NCI-H146 (cell line): ENCODE data around the gene TPD52L2.
A peak's percentile ranks its signal among the peaks of the same experiment; 100 is the strongest.
"Not testable (repeated sequence)": the region's sequence is repeated elsewhere in the genome, so short reads cannot be mapped to it uniquely, and the experiment has no call there.

Experiments
- DNase-seq: peaks from one replicate; lab custom pipeline; 2025; lab: John Stamatoyannopoulos, UW

Gene TPD52L2

DNA sequence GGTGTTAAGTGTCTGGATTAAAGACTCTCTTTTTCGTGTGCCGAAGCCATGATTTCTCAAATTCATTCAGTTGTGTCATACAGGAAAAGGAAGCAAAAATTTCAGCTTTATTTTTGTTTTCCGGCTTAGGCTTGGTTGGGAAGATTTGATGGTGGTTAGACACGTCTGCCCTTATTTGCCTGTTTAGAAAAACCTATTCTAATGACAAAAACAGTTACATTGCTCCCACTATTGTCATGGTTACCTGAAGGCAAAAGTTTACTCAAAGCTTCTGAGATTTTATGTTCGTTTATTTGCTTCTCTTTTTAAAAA lies 30.8 kb downstream of the TPD52L2 start:
- DNase-seq: peak; percentile 26

DNA sequence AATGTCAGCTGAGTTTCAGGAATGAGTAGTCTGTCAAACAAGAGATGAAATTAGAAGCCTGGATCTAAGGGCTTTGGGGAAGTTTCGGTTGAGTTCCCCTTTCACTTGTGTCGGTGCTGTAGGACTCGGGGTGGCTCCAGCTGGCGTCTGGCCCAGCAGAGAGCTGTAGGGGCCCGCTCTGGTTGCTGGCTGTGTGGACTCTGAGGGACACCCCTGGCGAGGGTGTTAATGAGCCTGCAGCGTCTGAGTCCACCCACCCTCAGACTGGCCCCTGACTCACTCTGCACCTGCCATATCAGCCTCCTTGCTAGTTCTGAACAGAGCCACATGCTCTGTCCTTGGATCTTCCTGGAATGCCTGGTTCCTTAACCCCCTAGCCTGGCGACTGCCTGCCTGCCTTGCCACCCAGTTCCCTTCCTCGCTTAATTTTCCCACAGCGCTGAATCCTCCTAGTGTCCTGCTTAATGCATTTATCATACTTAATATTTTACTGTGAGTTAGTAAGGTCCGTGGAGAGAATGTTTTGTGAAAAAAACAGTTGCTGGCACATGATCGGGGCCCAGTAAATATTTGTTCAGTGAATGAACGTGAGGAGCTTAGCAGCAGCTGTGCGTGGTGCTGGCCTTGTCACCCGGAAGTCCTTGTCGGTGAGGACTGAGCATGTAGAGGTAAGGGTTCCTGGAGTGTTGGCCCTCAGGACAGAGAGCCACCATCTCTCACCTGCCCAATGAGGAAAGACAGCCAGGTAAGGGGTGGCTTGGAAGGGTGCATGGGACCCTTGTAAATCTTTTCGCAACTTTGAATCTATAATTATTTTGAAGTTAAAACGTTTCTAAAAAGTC lies 31.4 kb downstream of the TPD52L2 start:
- peak; percentile 82 for DNase-seq

DNA sequence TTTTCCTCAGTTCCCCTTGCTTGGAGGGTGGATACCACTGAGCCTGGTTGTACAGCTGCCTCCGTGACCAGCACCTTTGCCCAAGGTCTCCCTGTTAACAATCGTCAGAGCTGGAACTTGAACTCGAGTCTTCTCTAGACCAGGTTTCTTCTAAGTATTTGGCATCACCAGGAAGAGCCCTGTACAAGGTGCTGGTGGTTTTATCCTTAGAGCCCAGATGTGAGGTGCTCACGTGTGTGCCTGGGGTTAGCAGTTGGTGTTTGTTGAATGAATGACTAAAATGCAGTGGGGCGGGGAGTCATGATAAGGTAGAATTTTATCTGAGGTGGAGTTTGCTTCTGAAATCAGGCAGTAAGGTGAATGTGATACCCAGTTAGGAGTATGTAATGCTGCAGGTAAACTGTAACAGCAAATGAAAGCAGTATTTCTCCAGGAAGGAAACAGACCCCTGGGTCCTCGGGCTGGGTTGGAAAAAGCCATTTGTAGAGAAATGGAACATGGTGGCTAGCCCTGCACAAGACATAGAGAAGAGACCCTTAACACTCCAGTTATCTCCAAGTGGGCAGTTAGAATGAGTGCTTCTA lies 33.0 kb downstream of the TPD52L2 start:
- no peak for DNase-seq

DNA sequence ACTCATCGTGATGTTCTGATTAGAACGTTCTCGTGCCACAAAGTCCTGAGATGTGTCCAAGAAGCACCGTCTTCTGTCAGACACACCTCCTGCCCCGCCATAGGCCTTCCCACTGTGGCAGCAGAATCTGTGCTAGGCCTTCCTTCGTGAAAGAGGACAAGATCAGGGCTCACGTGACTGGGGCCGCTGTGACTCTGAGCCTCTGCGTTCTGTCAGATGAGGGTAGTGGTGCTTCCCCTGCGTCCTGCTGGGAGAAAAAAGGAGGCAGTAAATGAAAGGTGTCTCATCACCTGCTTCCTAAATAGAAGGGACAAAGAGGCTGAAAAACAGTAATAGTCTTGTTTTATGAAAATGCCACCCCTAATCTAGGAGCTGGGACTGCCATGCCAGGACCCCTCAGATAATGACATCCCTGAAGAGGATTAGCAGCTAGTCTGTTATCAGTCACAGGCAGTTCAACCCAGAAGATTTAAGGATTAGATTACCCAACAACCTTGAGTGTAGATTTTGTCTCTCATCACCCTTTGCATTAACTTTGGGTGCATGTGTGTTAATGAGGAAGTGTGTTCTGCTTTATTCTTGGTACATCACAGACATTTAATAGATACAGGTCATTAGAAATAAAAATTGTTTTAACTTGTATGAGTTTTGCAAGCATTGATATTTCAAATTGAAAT lies 34.0 kb downstream of the TPD52L2 start:
- DNase-seq: no peak

DNA sequence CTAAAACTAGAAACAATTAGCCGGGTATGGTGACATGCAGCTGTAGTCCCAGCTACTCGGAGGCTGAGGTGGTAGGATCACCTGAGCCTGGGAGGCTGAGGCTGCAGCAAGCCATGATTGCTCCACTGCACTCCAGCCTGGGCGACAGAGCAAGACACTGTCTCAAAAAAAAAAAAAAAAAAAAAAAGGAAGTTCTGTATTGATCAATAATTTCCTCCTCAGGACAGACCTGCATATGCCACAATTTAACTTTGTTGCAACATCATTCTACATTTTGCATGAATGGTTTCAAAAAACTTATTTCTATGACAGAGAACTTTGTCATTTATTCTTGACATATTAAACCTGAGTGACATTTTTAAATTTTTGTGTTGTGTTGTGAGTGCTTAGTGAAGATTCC lies 35.3 kb downstream of the TPD52L2 start:
- no peak for DNase-seq

DNA sequence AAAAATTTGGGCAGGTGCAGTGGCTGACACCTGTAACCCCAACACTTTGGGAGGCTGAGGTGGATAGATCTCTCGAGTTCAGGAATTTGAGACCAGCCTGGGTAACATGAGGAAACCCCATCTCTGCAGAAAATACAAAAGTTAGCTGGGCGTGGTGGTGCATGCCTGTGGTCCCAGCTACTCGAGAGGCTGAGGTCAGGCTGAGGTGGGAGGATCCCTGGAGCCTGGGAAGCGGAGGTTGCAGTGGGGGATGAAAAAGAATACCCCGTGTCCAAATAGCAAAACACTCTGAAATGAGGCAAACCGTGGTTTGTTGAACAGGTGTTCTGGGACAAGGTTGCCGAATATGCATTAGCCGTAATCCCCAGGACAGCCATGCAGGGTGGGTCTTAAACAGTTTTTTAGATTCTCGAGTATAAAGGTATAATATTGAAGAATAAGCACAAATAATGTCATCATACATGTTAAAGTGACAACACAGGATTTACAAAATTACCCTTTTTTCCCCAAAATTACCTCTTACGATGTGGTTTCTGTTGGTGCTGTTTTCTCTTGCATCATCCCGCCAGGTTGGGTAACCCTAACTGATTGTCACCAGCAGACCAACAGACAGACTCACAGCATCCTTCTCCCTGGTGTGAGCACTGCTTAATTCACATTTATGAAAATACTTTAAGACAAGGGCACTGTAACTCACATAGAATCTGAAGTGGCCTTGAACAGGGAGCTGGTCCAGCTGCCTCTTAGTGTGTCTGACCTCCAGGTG lies 38.9 kb downstream of the TPD52L2 start:
- DNase-seq: no peak

DNA sequence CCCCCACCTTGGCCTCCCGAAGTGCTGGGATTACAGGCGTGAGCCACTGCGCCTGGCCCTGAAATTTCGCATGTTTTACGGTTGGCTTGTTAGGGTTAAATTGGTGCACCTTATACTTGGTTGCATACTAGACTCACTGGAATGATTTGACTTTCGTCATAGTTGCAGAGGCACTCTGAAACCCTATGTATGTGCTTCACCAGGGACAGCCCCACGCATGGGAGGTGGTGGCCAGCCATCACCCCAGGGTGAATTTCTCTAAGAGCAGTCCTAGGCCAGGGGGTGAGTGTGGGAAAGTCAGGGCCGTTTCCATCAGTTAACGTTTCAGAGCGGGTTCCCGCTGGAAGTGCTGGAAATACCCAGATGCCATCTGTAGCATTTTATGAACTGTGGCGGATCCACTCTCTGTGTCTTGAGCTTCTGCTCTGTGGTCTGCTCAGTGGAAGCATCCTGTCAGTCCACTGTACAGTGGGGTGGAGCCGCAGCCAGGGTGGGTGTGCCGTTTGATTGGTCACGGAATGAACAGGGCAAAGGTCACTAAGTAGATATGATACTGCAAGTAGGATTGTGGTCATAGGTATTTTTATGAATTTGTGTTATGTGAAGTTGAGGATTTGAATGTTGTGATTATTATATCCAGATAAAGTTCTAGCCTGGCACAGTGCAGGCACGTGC lies 43.1 kb downstream of the TPD52L2 start:
- DNase-seq: no peak

DNA sequence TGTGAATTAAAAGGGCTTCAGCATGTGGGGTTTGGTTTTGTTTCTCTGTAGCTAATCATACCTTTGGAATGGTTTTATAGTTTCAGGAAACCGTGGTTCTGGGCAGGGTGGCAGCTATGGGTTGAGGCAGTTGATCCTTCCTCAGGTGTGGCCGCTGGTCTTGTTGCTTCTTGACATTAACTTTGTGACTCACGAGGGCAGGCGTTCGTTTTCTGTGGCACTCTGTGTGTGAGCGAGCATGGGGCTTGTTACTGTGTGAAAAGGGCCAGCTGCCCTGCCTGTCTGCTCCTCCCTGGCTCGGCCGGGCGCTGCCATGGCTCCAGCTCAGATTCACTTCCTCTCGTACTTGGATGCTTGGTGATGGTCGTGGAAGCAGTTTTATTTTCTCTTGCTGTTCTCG lies 46.1 kb downstream of the TPD52L2 start:
- no peak for DNase-seq

DNA sequence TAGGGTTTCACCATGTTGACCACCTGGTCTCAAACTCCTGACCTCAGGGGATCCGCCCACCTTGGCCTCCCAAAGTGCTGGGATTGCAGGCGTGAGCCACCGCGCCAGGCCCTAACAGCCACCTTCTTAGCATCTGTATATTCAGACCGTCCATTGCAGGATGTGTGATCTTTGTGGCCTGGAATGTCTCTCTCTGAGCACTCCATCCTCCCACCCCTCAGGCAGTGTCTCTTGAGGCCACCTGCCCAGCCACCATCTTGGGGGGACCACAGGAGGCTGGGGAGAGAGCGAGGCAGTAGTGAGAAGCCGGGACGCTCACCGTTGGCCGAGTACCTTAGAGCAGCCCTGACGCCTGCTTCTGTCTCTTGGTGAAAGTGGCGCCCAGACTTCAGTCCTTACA lies 48.7 kb downstream of the TPD52L2 start:
- no peak for DNase-seq

DNA sequence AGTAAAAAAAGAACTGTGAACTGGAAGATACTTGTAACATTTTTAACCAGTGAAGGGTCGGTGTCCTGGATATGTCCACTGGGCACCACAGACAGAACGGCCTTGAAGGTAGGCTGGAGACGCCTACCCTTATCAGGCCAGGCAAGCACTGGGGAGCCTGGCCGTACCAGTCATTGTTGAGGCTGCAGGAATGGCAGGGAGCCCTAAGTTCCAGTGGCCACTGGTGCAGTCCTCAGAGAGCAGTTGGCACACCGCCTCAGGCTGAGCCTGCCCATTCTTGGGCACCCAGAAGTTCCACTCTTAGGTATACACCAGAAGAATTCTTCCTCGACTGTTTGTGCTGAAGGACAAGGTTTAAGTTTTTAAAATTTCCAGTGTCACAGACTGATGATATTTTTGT lies 50.4 kb downstream of the TPD52L2 start:
- DNase-seq: no peak

DNA sequence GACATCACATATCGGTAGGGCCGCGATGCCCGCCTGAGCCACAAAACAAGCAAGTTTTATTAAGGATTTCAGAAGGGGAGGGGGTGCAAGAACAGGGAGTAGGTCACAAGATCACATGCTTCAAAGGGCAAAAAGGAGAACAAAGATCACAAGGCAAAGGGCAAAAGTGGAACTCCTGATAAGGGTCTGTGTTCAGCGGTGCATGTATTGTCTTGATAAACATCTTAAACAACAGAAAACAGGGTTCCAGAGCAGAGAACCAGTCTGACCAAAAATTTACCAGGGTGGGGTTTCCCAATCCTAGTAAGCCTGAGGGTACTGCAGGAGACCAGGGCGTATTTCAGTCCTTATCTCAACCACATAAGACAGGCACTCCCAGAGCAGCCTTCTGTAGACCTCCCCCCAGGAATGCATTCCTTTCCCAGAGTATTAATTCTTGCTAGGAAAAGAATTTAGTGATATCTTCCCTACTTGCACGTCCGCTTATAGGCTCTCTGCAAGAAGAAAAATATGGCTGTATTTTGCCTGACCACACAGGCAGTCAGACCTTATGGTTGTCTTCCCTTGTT lies 51.4 kb downstream of the TPD52L2 start:
- not testable (repeated sequence) for DNase-seq

DNA sequence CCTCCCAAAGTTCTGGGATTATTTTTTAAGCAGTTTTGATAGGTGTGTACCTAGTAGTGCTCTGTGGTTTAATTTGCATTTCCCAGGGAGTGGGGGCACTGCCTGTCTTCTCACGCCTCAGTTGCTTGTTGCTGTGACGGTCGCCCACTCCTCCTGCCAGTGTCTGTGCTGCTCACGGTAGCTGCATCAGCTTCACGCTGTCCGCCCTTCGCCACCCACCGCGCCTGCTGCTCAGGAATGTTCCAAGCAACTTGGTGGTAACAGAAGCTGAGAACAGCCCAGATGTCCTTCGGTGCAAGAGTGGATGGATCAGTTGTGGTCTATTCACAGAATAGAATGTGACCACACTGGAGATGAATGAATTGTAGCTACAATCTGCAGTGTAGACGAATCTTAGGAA lies 52.7 kb downstream of the TPD52L2 start:
- DNase-seq: no peak

DNA sequence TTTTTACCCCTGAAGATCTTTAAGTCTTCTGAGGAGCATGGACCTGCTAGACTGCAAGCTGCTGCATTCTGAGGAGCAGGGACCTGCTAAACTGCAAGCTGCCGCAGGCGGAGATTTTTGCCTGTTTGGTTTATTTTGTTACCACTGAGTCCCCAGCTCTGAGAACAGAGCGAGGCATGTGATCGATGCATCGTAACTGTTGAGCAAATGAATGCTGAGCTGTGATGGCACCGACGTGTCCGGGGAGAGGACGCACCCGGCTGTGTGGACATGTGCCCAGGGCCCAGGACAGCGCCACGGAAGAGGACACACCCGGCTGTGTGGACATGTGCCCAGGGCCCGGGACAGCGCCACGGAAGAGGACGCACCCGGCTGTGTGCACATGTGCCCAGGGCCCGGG lies 54.1 kb downstream of the TPD52L2 start:
- no peak for DNase-seq

DNA sequence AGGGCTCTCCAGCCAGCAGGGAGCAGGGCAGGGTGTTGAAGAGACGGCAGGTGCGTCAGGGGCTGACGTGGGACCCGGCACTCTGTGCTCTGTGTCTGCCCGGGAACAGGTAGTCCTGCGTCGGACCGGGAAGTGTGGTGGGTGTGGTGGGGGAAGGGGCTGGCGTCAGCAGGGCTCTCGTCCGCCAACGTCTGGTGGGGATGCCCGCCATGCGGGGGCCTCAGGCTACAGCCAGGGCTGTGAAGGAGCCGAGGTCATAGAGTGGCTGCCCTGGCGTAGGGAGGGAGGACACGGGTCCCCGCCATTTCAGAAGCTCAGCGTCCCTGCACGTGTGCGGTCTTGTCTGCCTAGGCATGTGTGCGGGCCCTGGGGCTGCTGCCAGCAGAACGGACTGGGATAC lies 55.2 kb downstream of the TPD52L2 start:
- no peak for DNase-seq

DNA sequence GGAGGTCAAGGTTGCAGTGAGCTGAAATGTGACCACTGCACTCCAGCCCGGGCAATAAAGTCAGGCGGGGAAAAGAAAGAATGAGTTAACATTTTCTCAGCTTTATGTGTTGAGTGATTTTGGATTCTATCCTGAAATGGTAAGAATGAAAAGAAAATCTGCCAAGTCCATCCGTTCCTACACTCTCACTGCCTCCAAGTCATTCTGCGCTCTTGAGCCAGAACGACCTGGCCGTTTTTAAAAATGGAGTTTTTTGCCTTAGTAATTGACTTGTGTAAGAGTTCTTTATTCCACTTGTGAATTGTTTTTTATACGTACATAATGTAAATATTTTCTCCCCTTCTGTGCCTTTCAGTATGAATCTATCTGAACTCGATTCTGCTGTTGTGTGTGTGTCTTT lies 58.6 kb downstream of the TPD52L2 start:
- DNase-seq: no peak

DNA sequence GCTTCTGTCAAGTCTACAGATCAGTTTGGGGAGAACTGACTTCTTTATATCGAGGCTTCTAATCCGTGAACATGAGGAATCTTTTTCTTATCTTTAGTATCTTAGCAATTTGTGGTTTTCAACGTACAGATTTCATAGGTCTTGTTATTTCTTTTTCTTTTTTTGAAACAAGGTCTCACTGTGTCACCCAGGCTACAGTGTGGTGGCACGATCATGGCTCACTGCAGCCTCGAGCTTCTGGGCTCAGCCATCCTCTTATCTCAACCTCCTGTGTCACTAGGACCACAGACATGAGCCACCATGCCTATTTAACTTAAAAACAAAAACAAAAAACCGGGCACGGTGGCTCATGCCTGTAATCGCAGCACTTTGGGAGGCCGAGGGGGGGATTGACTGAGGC lies 59.2 kb downstream of the TPD52L2 start:
- DNase-seq: no peak

DNA sequence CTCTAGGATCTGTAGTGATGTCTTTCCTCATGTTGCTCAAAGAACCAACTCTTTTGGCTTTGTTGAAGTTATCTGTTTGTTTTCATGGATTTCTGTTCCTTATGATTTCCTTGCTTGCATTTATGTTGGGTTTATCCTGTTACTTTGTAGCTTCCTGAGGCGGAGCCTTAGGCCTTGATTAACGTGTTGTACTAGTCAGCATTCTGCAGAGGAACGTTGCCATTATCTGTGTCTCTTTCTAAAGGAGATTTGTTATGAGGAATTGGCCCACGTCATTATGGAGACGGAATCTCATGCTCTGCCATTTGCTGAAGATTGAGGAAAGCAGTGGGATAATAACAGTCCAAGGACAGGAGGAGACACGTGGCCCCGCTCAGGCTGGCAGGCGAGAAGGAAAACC lies 61.2 kb downstream of the TPD52L2 start:
- DNase-seq: no peak

DNA sequence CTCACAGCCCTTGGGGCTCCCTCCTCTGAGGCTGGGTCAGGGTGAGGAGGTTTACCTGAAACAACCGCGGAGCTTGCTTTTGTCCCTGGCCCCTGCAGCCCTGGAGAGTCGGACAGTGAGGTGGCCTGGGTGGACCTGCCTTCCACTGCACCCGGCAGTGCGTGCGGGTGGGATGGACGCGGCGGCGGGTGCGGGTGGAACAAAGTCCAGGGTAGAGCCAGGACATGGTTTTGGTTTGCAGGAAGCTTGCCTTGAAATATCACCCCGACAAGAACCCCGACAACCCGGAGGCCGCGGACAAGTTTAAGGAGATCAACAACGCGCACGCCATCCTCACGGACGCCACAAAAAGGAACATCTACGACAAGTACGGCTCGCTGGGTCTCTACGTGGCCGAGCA lies 64.0 kb downstream of the TPD52L2 start:
- DNase-seq: no peak

DNA sequence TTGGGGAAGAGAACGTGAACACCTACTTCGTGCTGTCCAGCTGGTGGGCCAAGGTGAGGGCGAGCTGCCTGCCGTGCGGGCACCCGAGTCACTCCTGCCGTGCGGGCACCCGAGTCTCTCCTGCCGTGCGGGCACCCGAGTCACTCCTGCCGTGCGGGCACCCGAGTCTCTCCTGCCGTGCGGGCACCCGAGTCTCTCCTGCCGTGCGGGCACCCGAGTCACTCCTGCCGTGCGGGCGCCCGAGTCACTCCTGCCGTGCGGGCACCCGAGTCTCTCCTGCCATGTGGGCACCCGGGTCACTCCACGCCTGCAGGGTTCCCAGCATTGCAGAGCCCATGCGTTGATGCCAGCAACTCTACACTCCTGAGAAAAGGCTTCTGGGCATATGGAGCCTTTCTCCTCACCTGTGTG lies 64.4 kb downstream of the TPD52L2 start:
- DNase-seq: not testable (repeated sequence)

DNA sequence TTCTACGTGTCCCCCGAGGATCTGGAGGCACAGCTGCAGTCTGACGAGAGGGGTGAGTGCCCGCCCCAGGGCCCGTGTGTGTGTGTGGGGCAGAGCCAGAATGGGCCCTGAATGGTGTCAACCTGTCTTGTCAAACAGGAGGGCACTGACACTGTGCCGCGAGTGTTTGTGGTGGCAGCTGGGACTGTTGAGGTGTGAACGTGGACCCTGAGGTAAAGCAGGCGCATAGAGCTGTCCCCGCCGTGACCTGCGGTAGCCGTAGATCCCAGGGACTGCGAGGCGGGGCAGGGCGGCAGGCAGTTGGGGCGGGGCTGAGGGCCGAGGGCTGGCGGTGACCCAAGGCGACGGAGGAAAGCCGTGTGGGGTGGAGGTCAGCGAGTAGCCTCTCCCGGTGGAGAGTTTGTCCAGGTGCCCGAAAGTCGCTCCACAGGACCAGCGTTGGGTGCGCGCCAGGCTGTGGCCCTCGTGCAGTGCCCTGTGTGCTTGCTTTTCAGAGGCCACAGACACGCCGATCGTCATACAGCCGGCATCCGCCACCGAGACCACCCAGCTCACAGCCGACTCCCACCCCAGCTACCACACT lies 66.0 kb downstream of the TPD52L2 start:
- no peak for DNase-seq

DNA sequence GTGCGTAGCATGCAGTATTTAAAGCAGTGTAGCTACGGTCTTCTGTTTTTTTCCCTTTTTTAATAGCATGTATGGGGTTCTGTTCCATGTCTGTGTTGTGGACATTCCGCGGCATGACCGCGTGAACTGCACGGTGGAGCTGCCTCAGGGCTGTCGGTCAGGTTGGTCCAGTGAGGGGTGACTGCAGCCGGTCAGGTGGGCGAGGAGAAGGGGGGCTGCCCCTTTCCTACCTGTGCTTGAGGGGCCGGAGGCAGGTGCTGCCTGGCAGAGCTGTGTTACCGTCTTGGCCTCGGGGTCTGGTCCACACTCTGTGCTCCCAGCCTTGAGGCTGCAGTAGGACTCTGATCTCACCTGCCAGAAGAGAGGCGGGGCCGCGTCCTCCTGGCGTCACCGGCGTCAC lies 66.7 kb downstream of the TPD52L2 start:
- no peak for DNase-seq
